ENCODE measurements around the gene FLRT3.
A peak's percentile ranks its signal among the peaks of the same experiment; 100 is the strongest.

Gene FLRT3

GRCh38 chr20:14337400-14338171 lies at the start of gene FLRT3:
Gene FLRT3, minus strand, starts transcription at chr20:14337612. Its CDS starts 10,106 bp downstream, at chr20:14327506.
- H3K27ac Mint-ChIP-seq: no peak within 1 kb of the TSS
- DNase-seq (peak; percentile 1 to 11), ATAC-seq (no peak)
- no peaks in the 10 kb centered on the region for H3K9me3 Mint-ChIP-seq
- no peaks in the 10 kb centered on the region for H3K4me1 Mint-ChIP-seq
- H3K4me3 Mint-ChIP-seq: no peak within 1 kb of the TSS
- no peaks in the 10 kb centered on the region for H3K27me3 Mint-ChIP-seq

- Mint-ChIP-seq H3K4me3 (no peak overlapping the region), H3K27ac (no peak overlapping the region), H3K9me3 (peaks cover 1 to 20% of the 10 kb centered on the region in 2 donors), H3K27me3 (no peaks in the 10 kb centered on the region), H3K4me1 (no peaks in the 10 kb centered on the region)
- DNase-seq (no peak), ATAC-seq (no peak)
Observed at GRCh38 chr20:14386726-14387125, 49.3 kb upstream of the FLRT3 start.

- H3K27ac Mint-ChIP-seq: no peak overlapping the region
- H3K27me3 Mint-ChIP-seq: no peaks in the 10 kb centered on the region
- H3K9me3 Mint-ChIP-seq: peaks cover 7% of the 10 kb centered on the region in 2 donors
- no peak overlapping the region for H3K4me3 Mint-ChIP-seq
- ATAC-seq: no peak
- no peak for DNase-seq
- no peaks in the 10 kb centered on the region for H3K4me1 Mint-ChIP-seq
Observed at GRCh38 chr20:14385176-14385740, 47.8 kb upstream of the FLRT3 start.

GRCh38 chr20:14384416-14385175 lies 47.2 kb upstream of the FLRT3 start:
- peaks cover 7% of the 10 kb centered on the region in 2 donors for H3K9me3 Mint-ChIP-seq

GRCh38 chr20:14383335-14383734 lies 45.9 kb upstream of the FLRT3 start:
- H3K27ac Mint-ChIP-seq: no peak overlapping the region
- no peaks in the 10 kb centered on the region for H3K27me3 Mint-ChIP-seq
- ATAC-seq (no peak), DNase-seq (no peak)
- H3K9me3 Mint-ChIP-seq: peaks cover 7% of the 10 kb centered on the region in 2 donors
- H3K4me1 Mint-ChIP-seq: no peaks in the 10 kb centered on the region
- no peak overlapping the region for H3K4me3 Mint-ChIP-seq

More at GRCh38 chr20:14384416-14385175, 47.2 kb upstream of the FLRT3 start:
- Mint-ChIP-seq H3K27ac (no peak overlapping the region), H3K4me3 (no peak overlapping the region), H3K27me3 (no peaks in the 10 kb centered on the region), H3K4me1 (no peaks in the 10 kb centered on the region)
- no peak for ATAC-seq
- no peak for DNase-seq

- Mint-ChIP-seq H3K4me1 (no peaks in the 10 kb centered on the region), H3K4me3 (no peak overlapping the region), H3K27ac (no peak overlapping the region), H3K9me3 (peaks cover 0 to 7% of the 10 kb centered on the region in 2 donors), H3K27me3 (no peaks in the 10 kb centered on the region)
- DNase-seq (no peak), ATAC-seq (no peak)
Observed at GRCh38 chr20:14378326-14378725, 40.9 kb upstream of the FLRT3 start.

GRCh38 chr20:14375416-14375985 lies 38.1 kb upstream of the FLRT3 start:
- H3K27ac Mint-ChIP-seq: no peak overlapping the region
- no peaks in the 10 kb centered on the region for H3K9me3 Mint-ChIP-seq
- no peaks in the 10 kb centered on the region for H3K27me3 Mint-ChIP-seq
- ATAC-seq (no peak), DNase-seq (no peak)
- no peaks in the 10 kb centered on the region for H3K4me1 Mint-ChIP-seq
- H3K4me3 Mint-ChIP-seq: no peak overlapping the region

GRCh38 chr20:14374196-14374595 lies 36.8 kb upstream of the FLRT3 start:
- Mint-ChIP-seq H3K27ac (no peak overlapping the region), H3K4me1 (no peaks in the 10 kb centered on the region), H3K9me3 (no peaks in the 10 kb centered on the region), H3K27me3 (no peaks in the 10 kb centered on the region), H3K4me3 (no peak overlapping the region)
- ATAC-seq (no peak), DNase-seq (no peak)

- Mint-ChIP-seq H3K9me3 (peaks cover 6 to 11% of the 10 kb centered on the region in 2 donors), H3K27me3 (no peaks in the 10 kb centered on the region), H3K4me3 (no peak overlapping the region), H3K4me1 (no peaks in the 10 kb centered on the region), H3K27ac (no peak overlapping the region)
- DNase-seq: no peak
- ATAC-seq: no peak
Observed at GRCh38 chr20:14361509-14362345, 24.3 kb upstream of the FLRT3 start.

- no peaks in the 10 kb centered on the region for H3K4me1 Mint-ChIP-seq
- no peaks in the 10 kb centered on the region for H3K27me3 Mint-ChIP-seq
- DNase-seq: no peak
- peaks cover 6 to 11% of the 10 kb centered on the region in 2 donors for H3K9me3 Mint-ChIP-seq
- no peak for ATAC-seq
- no peak overlapping the region for H3K27ac Mint-ChIP-seq
- H3K4me3 Mint-ChIP-seq: no peak overlapping the region
Observed at GRCh38 chr20:14360416-14360815, 23.0 kb upstream of the FLRT3 start.

GRCh38 chr20:14355791-14356190 lies 18.4 kb upstream of the FLRT3 start:
- DNase-seq: no peak
- Mint-ChIP-seq H3K27me3 (no peaks in the 10 kb centered on the region), H3K27ac (no peak overlapping the region), H3K4me1 (no peaks in the 10 kb centered on the region), H3K4me3 (no peak overlapping the region), H3K9me3 (peaks cover 0 to 5% of the 10 kb centered on the region in 2 donors)
- no peak for ATAC-seq

GRCh38 chr20:14344746-14345145 lies 7.3 kb upstream of the FLRT3 start:
- Mint-ChIP-seq H3K4me1 (no peaks in the 10 kb centered on the region), H3K27me3 (no peaks in the 10 kb centered on the region), H3K4me3 (no peak overlapping the region), H3K27ac (no peak overlapping the region), H3K9me3 (peaks cover 0 to 7% of the 10 kb centered on the region in 2 donors)
- no peak for DNase-seq
- no peak for ATAC-seq

- H3K4me1 Mint-ChIP-seq: no peaks in the 10 kb centered on the region
- DNase-seq (no peak), ATAC-seq (no peak)
- peaks cover 0 to 7% of the 10 kb centered on the region in 2 donors for H3K9me3 Mint-ChIP-seq
- no peak overlapping the region for H3K4me3 Mint-ChIP-seq
- H3K27ac Mint-ChIP-seq: no peak overlapping the region
- H3K27me3 Mint-ChIP-seq: no peaks in the 10 kb centered on the region
Observed at GRCh38 chr20:14343491-14344065, 6.2 kb upstream of the FLRT3 start.

GRCh38 chr20:14342918-14343317 lies 5.5 kb upstream of the FLRT3 start:
- Mint-ChIP-seq H3K9me3 (peaks cover 0 to 7% of the 10 kb centered on the region in 2 donors), H3K4me3 (no peak overlapping the region), H3K27ac (no peak overlapping the region), H3K4me1 (no peaks in the 10 kb centered on the region), H3K27me3 (no peaks in the 10 kb centered on the region)
- DNase-seq (no peak), ATAC-seq (no peak)

- H3K4me3 Mint-ChIP-seq: no peak overlapping the region
- H3K4me1 Mint-ChIP-seq: no peaks in the 10 kb centered on the region
- DNase-seq (no peak), ATAC-seq (no peak)
- no peak overlapping the region for H3K27ac Mint-ChIP-seq
- H3K27me3 Mint-ChIP-seq: no peaks in the 10 kb centered on the region
- H3K9me3 Mint-ChIP-seq: peaks cover 0 to 2% of the 10 kb centered on the region in 2 donors
Observed at GRCh38 chr20:14341801-14342200, 4.4 kb upstream of the FLRT3 start.

Measured in stimulated activated naive CD8-positive, alpha-beta T cell treated with anti-CD3 and anti-CD28 coated beads, Interleukin-15, amount 100 ng/mL, for 72 hours (primary cell).